Measurements from ENCODE around the gene ZNF200. TPM values are rescaled to one million over a fixed set of nuclear protein-coding genes. Genes with fewer than 3 reads are reported as not detected.

The ZNF200 gene
- total and polyA plus RNA-seq, 4 donors: 1.8 to 5.3 (median 3.4) TPM

- WGBS: 5% methylated on average over 51 of the region's 51 CpGs
- H3K4me3 ChIP-seq (ENCODE audit: low read depth in 1 of 3, low read length in 3 of 3): peak within 1 kb of the TSS in 1 of 3 donors; percentile 2
- H3K36me3 ChIP-seq (ENCODE audit: control insufficient read depth in 4 of 4, insufficient read depth in 3 of 4, low read depth in 1 of 4, low read length in 3 of 4): no peaks in the 10 kb centered on the region
Measured at GRCh38 chr16:3187798-3188674, 46.9 kb downstream of the ZNF200 start, which contains the start of gene OR1F1. TSS of gene OR1F1 (plus strand) at chr16:3188204.

GRCh38 chr16:3186946-3187690 is 47.8 kb downstream of the ZNF200 start:
- Histone ChIP-seq H3K36me3 (ENCODE audit: control insufficient read depth in 4 of 4, insufficient read depth in 3 of 4, low read depth in 1 of 4, low read length in 3 of 4) (no peaks in the 10 kb centered on the region), H3K9ac (ENCODE audit: low read depth in 1 of 2, low read length in 2 of 2) (no peak overlapping the region), H3K27ac (ENCODE audit: low read depth in 1 of 2, low read length in 2 of 2) (no peak overlapping the region), H3K9me3 (ENCODE audit: control insufficient read depth in 4 of 4, low read length in 3 of 4) (peaks cover 2 to 13% (median 3%) of the 10 kb centered on the region in 4 donors), H3K4me1 (ENCODE audit: control insufficient read depth in 4 of 4, insufficient read depth in 4 of 4, low read length in 3 of 4) (peaks cover 5 to 17% (median 9%) of the 10 kb centered on the region in 4 donors), H3K27me3 (ENCODE audit: control insufficient read depth in 4 of 4, insufficient read depth in 4 of 4, low read length in 3 of 4) (peaks cover 2 to 19% (median 11%) of the 10 kb centered on the region in 4 donors), H3K4me3 (ENCODE audit: low read depth in 1 of 3, low read length in 3 of 3) (no peak overlapping the region)
- DNase-seq (ENCODE audit: low spot score): no peak
- WGBS: 74% methylated on average over 23 of the region's 23 CpGs
- TF ChIP-seq ZBTB33 (IDR thresholded peaks at IDR 0.05) (no peak), FOXA1 (IDR thresholded peaks at IDR 0.05) (no peak), TAF1 (conservative IDR thresholded peaks at IDR 0.05) (no peak), GABPA (IDR thresholded peaks at IDR 0.05 in 1 of 2, conservative IDR thresholded peaks at IDR 0.05 in 1 of 2) (no peak), RXRA (IDR thresholded peaks at IDR 0.05) (no peak), EGR1 (IDR thresholded peaks at IDR 0.05; ENCODE audit: low read depth in 2 of 2) (no peak), HNF4G (IDR thresholded peaks at IDR 0.05) (no peak), REST (IDR thresholded peaks at IDR 0.05) (no peak), ATF3 (IDR thresholded peaks at IDR 0.05) (no peak), RAD21 (IDR thresholded peaks at IDR 0.05) (no peak), SP1 (IDR thresholded peaks at IDR 0.05) (no peak), CTCF (IDR thresholded peaks at IDR 0.05; ENCODE audit: low read depth, low read length, missing input control) (no peak), NR2F2 (IDR thresholded peaks at IDR 0.05) (no peak), FOXA2 (IDR thresholded peaks at IDR 0.05) (no peak), HNF4A (conservative IDR thresholded peaks at IDR 0.05) (no peak), JUND (IDR thresholded peaks at IDR 0.05) (no peak)

More at GRCh38 chr16:3187798-3188674, 46.9 kb downstream of the ZNF200 start, which contains the start of gene OR1F1:
- Histone ChIP-seq H3K4me1 (ENCODE audit: control insufficient read depth in 4 of 4, insufficient read depth in 4 of 4, low read length in 3 of 4) (peaks cover 2 to 16% (median 5%) of the 10 kb centered on the region in 4 donors), H3K27me3 (ENCODE audit: control insufficient read depth in 4 of 4, insufficient read depth in 4 of 4, low read length in 3 of 4) (peaks cover 3 to 19% (median 11%) of the 10 kb centered on the region in 4 donors), H3K27ac (ENCODE audit: low read depth in 1 of 2, low read length in 2 of 2) (no peak within 1 kb of the TSS), H3K9ac (ENCODE audit: low read depth in 1 of 2, low read length in 2 of 2) (no peak within 1 kb of the TSS), H3K9me3 (ENCODE audit: control insufficient read depth in 4 of 4, low read length in 3 of 4) (peaks cover 2 to 14% (median 3%) of the 10 kb centered on the region in 4 donors)
- TF ChIP-seq NR2F2 (IDR thresholded peaks at IDR 0.05) (no peak), CTCF (IDR thresholded peaks at IDR 0.05; ENCODE audit: low read depth, low read length, missing input control) (no peak), TAF1 (conservative IDR thresholded peaks at IDR 0.05) (no peak), SP1 (IDR thresholded peaks at IDR 0.05) (no peak)
- DNase-seq (ENCODE audit: low spot score): no peak
